Thymus (tissue), 11 donors: Measurements from ENCODE around the gene TP53I11. TPM values are rescaled to one million over a fixed set of nuclear protein-coding genes. Genes with fewer than 3 reads are reported as not detected.

Experiments
- DNase-seq, 9 donors: peaks; one replicate each; pipeline ENCODE4 v3.0.0-alpha.2; 2013; ENCODE audit warnings: low spot score in 9 of 9, low read depth in 6 of 9, missing footprints in 1 of 9
- H3K27ac ChIP-seq, 2 donors: one replicate each; pipeline ENCODE4 v1.5.1; 2013; ENCODE audit warnings: control low read depth in 1 of 2, low read depth in 1 of 2, low read length in 1 of 2, mild to moderate bottlenecking in 1 of 2, moderate library complexity in 1 of 2
- H3K27me3 ChIP-seq, 2 donors: one replicate each; pipeline ENCODE4 v1.5.1; 2013; ENCODE audit warnings: low read length in 1 of 2; ENCODE audit not compliant: control insufficient read depth in 2 of 2, insufficient read depth in 1 of 2
- H3K36me3 ChIP-seq, 2 donors: one replicate each; pipeline ENCODE4 v1.5.1; 2013; ENCODE audit warnings: low read length in 1 of 2, mild to moderate bottlenecking in 1 of 2, moderate library complexity in 1 of 2; ENCODE audit not compliant: control insufficient read depth in 2 of 2, insufficient read depth in 2 of 2
- H3K4me1 ChIP-seq, 2 donors: one replicate each; pipeline ENCODE4 v1.5.1; 2013; ENCODE audit warnings: low read length in 2 of 2; ENCODE audit not compliant: control insufficient read depth in 2 of 2, insufficient read depth in 2 of 2
- H3K4me3 ChIP-seq, 2 donors: one replicate each; pipeline ENCODE4 v1.5.1; 2013; ENCODE audit warnings: low read length in 2 of 2, control low read depth in 1 of 2, mild to moderate bottlenecking in 1 of 2
- H3K9me3 ChIP-seq, 2 donors: one replicate each; pipeline ENCODE4 v1.5.1; 2013; ENCODE audit warnings: low read length in 1 of 2, mild to moderate bottlenecking in 1 of 2; ENCODE audit not compliant: control insufficient read depth in 2 of 2, insufficient read depth in 1 of 2
- WGBS: extraction: QIAGEN DNeasy Blood & Tissue Kit; methylation state at CpG from one replicate; pipeline ENCODE4 v1.1.7; 2013; 5-methylcytosine and 5-hydroxymethylcytosine counted together
- polyA plus RNA-seq: library from polyadenylated mRNA; stranded (reverse); fragments of 200-250 nt; gene quantifications from one replicate; pipeline ENCODE4 v1.2.3, GENCODE V29; 2013
- total RNA-seq: library from RNA; stranded (reverse); fragments of 120-200 nt; gene quantifications from one replicate; pipeline ENCODE4 v1.2.4, GENCODE V29; 2013
- donor health status: healthy.

Gene TP53I11
- total and polyA plus RNA-seq, 2 donors, result 6.1 to 13.3 TPM

DNA sequence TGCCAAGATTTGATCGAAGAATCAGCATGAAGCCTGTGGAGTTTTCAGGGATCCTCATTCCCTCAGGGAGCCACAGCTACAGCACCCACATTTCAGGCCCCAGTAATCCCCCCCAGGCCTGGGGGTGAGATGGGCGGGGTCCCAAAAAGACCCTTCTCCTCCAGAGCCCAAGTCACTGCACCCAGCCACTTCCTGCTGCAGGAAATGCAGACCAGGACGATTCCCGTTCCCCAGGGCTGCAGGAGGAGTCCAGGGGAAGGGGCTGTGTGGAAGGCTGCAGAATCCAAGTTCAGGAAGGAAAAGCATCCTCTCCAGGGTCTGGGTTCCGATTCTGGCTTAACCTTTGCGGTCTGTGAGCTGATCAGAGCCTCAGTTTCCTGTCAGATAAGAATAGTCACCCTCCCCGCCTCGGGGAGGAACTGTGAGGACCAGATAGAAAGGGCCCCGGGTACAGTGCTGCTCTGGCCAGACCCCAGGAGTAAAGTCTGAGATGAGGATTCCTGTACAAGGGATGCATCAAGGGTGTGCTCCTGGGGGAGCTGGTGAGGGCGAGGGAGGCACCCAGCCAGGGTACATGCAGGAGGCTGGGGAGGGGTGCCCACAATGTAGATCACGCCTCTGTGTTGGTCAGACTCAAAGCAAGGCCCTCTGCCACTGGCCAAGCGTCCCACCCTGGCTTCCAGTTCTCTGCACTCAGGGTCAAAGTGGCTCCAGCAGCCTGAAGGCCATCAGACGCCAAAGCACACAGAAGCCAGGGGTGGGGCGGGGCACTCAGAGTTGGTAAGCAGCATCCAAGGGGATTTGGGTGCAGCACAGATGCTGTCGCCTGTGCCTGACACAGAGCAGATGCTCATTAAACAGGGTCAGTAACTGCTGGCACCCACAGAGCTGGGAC lies 30.1 kb upstream of the TP53I11 start:
- Histone ChIP-seq H3K36me3 (no peaks in the 10 kb centered on the region), H3K4me1 (peaks cover 0 to 39% of the 10 kb centered on the region in 2 donors), H3K9me3 (peaks cover 0 to 6% of the 10 kb centered on the region in 2 donors), H3K27me3 (no peaks in the 10 kb centered on the region), H3K4me3 (no peak overlapping the region), H3K27ac (no peak overlapping the region)
- WGBS, result 64% methylated on average over 15 of the region's 15 CpGs
- DNase-seq, result no peak

DNA sequence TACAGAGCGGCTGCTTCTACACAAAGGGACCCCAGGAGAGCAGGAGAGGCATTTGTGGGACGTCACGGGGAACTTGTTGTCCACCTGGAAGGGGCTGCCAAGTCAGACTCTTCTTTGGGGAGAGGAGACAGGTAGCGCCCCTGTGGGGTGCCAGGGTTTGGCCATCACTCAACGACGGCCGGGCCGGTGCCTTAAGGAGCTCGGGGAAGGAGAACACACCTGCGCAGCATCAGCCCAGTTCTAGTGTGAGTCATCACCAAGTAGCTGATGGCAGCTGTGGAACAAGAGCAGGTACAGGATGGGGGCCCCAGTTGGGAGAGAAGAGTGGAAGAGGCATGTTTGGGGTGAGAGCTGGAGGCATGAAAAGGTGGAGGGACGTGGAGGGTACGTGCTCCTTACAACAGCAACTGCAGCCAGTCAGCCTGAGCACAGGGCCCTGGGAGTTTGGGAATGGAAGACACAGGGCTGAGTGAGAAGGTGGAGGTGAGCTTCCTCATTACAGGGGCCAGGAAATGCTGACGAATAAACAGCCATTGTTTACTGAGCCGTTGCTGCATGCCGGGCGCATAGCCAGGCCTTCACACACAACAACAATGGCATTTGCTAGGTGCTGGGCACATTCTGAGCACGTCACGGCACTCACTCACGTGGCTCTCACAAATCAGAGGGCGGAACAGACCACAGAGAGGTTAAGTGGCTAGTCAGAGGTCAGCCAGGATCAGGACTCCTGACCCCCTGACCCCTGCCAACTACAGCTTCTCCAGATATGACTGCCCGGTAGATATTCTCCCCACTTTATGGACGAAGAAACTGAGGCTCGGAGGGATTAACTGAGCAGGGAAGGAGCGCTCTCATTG lies 29.1 kb upstream of the TP53I11 start:
- Histone ChIP-seq H3K36me3 (no peaks in the 10 kb centered on the region), H3K4me3 (no peak overlapping the region), H3K9me3 (peaks cover 0 to 6% of the 10 kb centered on the region in 2 donors), H3K27ac (no peak overlapping the region), H3K4me1 (peaks cover 0 to 39% of the 10 kb centered on the region in 2 donors), H3K27me3 (no peaks in the 10 kb centered on the region)
- WGBS, result 91% methylated on average over 24 of the region's 24 CpGs
- DNase-seq, result no peak

DNA sequence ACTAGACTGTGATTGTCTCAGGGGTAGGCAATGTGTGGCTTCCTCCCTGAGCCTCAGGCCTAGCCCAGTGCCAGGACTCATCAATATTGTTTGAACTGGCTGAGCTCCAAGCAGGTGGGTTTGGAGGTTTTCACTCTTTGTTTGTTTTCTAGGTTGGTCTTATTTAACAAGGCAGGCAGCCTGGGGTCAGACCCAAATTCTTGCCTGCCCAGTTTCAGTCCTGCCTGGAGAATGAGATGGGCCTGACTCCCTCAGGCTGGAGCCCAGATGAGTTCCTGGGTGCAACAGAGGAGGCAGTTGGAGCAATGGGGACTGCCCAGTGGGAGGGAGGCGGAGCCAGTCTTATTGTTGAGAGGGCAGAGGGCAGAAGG lies 28.3 kb upstream of the TP53I11 start:
- no peak overlapping the region for H3K27ac ChIP-seq
- 100% methylated on average over 1 of the region's 1 CpG for WGBS
- H3K36me3 ChIP-seq, result no peaks in the 10 kb centered on the region
- H3K27me3 ChIP-seq, result no peaks in the 10 kb centered on the region
- H3K9me3 ChIP-seq, result peaks cover 0 to 6% of the 10 kb centered on the region in 2 donors
- H3K4me1 ChIP-seq, result peaks cover 0 to 45% of the 10 kb centered on the region in 2 donors
- H3K4me3 ChIP-seq, result no peak overlapping the region
- DNase-seq, result no peak

DNA sequence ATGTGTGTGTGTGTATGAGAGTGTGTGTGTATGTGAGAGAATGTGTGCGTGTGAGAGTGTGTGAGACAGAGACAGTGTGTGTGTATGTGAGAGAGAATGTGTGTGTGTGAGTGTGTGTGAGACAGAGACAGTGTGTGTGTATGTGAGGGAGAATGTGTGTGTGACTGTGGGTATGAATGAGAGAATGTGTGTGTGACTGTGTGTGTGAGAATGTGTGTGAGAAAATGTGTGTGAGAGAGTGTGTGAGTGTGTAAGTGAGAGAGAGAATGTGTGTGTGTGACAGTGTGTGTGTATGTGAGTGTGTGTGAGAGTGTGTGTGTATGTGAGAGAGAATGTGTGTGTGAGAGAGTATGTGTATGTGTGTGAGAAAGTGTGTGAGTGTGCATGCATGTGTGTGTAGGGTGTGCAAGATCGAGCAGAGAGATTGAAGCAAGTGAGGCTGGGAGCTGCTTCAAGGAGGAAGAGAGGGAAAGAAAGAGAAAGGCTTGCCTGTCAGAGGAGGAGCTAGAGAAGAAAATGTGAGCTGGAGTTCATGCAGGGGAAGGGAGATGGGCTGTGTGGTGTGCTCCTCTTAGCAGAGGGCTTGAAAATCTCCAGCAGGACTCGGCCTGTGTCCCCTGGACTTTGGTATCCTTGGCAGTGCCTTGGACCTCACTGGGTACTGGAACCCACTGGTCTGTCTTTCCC lies 27.7 kb upstream of the TP53I11 start:
- Histone ChIP-seq H3K4me1 (peaks cover 0 to 47% of the 10 kb centered on the region in 2 donors), H3K9me3 (peaks cover 0 to 6% of the 10 kb centered on the region in 2 donors), H3K36me3 (no peaks in the 10 kb centered on the region), H3K27ac (no peak overlapping the region), H3K4me3 (no peak overlapping the region), H3K27me3 (no peaks in the 10 kb centered on the region)
- peak in 1 of 9 donors; percentile 33 for DNase-seq
- WGBS, result 76% methylated on average over 3 of the region's 3 CpGs

DNA sequence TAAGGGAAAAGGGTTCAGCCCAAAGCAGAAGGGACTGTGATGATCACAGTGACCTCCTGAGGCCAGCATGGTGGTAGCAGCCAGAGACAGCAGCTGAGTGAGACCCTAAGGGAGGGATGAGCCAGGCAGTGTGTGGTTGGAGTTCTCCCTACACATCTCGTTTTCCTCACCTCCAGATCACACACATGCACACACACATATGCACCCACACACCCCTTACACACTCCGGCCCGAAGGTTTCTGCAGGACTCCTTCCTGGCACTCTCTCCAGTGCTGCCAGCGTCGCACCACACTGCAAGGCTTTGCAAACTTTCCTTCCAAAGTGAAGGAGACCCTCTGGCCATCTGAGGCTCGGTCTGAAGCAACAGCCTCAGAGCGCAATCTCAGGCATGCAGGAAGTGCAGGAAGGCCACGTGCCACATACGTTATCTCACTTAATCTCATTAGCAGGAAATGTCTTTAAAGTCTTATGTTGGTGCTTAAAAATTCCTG lies 26.9 kb upstream of the TP53I11 start:
- Histone ChIP-seq H3K27me3 (no peaks in the 10 kb centered on the region), H3K27ac (no peak overlapping the region), H3K4me3 (no peak overlapping the region), H3K9me3 (peaks cover 0 to 6% of the 10 kb centered on the region in 2 donors), H3K36me3 (no peaks in the 10 kb centered on the region), H3K4me1 (peaks cover 0 to 47% of the 10 kb centered on the region in 2 donors)
- 21% methylated on average over 9 of the region's 9 CpGs for WGBS
- DNase-seq, result no peak

DNA sequence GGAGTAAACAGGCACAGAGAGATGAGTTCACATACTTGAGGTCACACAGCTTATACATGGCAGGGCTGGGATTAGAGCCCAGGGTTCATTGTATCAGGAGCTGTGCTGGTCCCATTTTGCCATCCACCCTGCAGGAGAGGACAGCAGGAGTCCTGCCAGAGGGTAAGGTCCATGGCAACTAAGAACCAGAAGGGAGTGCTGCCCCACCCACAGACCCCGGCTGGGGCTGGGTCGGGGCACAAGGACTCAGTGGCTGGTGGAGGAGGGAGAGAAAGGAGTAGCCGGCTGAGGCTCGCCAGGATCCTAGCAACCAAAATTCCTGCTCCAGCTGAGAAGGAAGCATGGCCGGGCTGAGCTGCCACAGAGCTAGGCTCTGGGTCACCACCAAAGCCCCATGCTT lies 25.9 kb upstream of the TP53I11 start:
- DNase-seq, result no peak
- H3K27me3 ChIP-seq, result no peaks in the 10 kb centered on the region
- 96% methylated on average over 5 of the region's 5 CpGs for WGBS
- no peaks in the 10 kb centered on the region for H3K36me3 ChIP-seq
- H3K4me3 ChIP-seq, result no peak overlapping the region
- H3K4me1 ChIP-seq, result peaks cover 0 to 47% of the 10 kb centered on the region in 2 donors
- H3K27ac ChIP-seq, result no peak overlapping the region
- peaks cover 0 to 6% of the 10 kb centered on the region in 2 donors for H3K9me3 ChIP-seq

DNA sequence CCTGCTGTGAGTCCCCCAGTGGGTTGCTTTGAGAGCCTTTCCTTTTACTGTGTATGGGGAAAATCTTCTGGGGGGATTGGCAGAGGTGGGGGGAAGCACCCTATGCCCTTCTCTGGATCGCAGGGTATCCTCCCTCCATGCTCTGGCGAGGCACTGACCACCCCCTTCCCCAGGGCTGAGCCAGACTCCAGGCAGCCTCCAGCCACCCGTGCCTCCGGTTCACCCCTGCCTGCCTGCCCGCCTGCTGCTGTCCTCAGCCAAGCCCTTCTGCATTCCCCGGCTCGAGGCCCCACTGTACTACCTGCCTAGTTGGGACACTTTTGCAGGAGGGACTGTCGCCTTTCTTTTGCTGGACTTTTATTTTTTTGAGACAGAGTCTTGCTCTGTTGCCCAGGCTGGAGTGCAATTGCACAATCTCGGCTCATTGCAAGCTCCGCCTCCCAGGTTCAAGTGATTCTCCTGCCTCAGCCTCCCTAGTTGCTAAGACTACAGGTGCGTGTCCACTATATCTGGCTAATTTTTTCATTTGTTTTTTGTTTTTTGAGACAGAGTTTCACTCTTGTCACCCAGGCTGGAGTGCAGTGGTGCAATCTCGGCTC lies 23.8 kb upstream of the TP53I11 start:
- Histone ChIP-seq H3K4me1 (peaks cover 0 to 32% of the 10 kb centered on the region in 2 donors), H3K27ac (no peak overlapping the region), H3K9me3 (no peaks in the 10 kb centered on the region), H3K4me3 (no peak overlapping the region), H3K36me3 (no peaks in the 10 kb centered on the region), H3K27me3 (no peaks in the 10 kb centered on the region)
- WGBS, result 93% methylated on average over 12 of the region's 12 CpGs
- DNase-seq, result no peak

DNA sequence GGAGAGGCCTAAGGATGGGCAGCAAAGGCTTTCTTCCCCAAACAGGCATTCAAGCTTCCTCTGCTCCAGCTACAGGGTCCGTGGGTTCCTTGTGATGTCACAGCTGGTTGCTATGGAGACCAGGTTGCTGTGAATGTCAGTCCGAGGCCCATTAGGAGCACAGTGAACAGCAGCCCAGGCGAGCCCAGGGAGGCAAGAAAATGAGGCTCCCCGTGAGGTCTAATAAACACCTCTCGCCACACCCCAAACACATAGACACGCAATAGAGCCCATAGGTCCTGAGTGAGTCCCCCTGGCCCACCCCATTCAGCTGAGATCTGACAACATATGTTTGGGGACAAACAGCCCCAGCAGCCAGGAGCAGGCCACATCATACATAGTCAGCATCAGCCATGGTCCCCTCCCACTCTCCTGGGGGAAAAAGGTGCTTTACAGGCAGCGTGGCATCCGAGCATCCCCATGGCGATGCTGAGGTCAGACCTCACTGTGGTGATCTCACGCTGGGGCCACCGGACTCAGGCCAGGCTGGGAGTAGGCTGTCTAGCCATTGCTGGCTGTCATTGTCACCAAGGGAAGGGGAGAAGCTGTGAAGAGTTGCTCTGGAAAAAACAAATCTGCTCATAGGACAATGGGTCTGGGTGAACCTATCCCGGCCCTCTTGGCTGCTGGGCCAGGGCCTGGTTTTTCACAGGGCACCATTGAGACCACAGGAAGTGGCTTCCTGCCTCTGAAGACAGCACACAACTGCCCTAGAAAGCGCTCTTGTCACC lies 23.1 kb upstream of the TP53I11 start:
- no peaks in the 10 kb centered on the region for H3K9me3 ChIP-seq
- H3K4me3 ChIP-seq, result no peak overlapping the region
- H3K27ac ChIP-seq, result no peak overlapping the region
- no peaks in the 10 kb centered on the region for H3K36me3 ChIP-seq
- 84% methylated on average over 13 of the region's 13 CpGs for WGBS
- no peak for DNase-seq
- no peaks in the 10 kb centered on the region for H3K27me3 ChIP-seq
- peaks cover 0 to 26% of the 10 kb centered on the region in 2 donors for H3K4me1 ChIP-seq
